Activated gamma-delta T cell treated with Interleukin-2 at 50 U/mL for 16 hours (primary cell): ENCODE results near the gene SLFN11.
"Not testable (repeated sequence)": the region's sequence is repeated elsewhere in the genome, so short reads cannot be mapped to it uniquely, and the experiment has no call there.

Experiments
- DNase-seq: peaks from one replicate; pipeline ENCODE4 v3.0.0-alpha.2; 2020

SLFN11 gene, protein sequence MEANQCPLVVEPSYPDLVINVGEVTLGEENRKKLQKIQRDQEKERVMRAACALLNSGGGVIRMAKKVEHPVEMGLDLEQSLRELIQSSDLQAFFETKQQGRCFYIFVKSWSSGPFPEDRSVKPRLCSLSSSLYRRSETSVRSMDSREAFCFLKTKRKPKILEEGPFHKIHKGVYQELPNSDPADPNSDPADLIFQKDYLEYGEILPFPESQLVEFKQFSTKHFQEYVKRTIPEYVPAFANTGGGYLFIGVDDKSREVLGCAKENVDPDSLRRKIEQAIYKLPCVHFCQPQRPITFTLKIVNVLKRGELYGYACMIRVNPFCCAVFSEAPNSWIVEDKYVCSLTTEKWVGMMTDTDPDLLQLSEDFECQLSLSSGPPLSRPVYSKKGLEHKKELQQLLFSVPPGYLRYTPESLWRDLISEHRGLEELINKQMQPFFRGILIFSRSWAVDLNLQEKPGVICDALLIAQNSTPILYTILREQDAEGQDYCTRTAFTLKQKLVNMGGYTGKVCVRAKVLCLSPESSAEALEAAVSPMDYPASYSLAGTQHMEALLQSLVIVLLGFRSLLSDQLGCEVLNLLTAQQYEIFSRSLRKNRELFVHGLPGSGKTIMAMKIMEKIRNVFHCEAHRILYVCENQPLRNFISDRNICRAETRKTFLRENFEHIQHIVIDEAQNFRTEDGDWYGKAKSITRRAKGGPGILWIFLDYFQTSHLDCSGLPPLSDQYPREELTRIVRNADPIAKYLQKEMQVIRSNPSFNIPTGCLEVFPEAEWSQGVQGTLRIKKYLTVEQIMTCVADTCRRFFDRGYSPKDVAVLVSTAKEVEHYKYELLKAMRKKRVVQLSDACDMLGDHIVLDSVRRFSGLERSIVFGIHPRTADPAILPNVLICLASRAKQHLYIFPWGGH

DNA sequence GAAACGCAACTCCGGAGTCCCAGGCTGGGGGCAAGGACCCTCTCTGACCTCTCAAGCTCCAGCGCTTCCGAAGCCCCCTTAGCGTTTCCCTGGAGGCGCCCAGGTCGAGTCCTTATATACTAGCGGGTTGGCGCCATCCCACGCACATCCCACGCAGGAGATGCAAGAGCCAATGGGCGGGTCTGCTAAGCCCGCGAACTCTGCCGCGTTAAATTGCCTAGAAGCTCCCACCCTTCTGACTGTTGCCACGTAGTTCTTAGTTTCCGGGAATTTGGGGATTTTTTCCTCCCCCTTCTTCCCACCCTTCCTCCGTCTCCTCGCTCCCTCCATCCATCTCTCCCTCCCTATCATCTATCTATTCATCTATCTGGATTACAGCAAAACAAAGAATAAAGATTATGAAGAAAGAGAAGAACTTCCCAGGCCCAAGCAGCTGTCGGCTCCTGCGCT lies at the start of gene SLFN11:
Gene SLFN11 (minus strand): TSS at position 88 of the 450 bp plus-strand sequence. CDS start 9,814 bp downstream, outside the sequence.
- DNase-seq: peak; percentile 69

DNA sequence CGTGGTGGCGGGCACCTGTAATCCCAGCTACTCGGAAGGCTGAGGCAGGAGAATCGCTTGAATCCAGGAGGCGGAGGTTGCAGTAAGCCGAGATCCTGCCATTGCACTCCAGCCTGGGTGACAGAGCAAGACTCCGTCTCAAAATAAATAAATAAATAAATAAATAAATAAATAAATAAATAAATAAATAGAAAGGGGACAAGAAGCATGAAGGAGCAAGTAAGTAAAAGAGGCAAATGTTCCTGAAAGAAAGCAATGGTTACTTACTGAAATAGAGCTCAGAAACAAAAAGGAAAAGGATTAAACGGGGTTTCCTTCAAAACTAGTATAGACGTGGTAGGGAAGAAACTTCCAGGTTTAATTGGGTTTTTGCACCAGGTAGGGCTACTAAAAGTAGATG lies 47.6 kb upstream of the SLFN11 start:
- not testable (repeated sequence) for DNase-seq

DNA sequence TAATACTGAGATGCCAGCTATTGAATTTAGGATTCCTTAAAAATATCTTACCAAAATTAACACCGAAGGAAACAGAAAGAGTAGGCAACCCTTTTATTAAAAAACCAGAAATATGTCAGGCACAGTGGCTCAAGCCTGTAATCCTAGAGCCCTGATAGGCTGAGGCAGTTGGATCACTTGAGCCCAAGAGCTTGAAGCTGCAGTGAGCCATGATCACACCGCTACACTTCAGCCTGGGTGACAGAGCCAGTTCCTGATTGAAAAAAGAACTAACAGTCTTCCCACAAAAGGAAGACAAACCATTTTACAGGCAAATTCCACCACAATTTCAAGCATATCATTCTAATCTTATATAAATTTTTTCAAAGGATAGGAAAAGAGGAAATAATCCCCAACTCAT lies 43.2 kb upstream of the SLFN11 start:
- no peak for DNase-seq

DNA sequence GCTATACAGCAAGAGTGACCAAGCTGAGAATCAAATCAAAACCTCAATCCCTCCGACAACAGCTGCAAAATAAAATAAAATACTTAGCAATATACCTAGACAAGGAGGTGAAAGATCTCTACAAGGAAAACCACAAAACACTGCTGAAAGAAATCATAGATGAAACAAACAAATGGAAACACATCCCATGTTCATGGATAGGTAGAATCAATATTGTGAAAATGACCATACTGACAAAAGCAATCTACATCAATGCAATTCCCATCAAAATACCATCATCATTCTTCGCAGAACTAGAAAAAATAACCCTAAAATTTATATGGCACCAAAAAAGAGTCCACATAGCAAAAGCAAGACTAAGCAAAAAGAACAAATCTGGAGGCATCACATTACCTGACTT lies 41.3 kb upstream of the SLFN11 start:
- DNase-seq: not testable (repeated sequence)

DNA sequence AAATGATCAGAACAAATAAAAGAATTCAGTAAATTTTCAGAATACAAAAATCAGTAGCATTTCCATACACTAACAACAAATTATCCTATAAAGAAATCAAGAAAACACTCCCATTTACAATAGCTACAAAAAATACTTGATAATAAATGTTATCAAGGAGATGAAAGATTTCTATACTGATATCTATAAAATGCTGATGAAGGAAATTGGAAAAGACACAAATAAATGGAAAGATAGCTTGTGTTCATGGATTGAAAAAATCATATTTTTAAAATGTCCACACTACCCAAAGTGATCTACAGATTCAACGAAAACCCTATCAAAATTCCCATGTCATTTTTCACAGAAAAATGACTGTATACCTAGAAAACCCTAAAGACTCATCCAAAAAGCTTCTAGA lies 40.8 kb upstream of the SLFN11 start:
- no peak for DNase-seq

DNA sequence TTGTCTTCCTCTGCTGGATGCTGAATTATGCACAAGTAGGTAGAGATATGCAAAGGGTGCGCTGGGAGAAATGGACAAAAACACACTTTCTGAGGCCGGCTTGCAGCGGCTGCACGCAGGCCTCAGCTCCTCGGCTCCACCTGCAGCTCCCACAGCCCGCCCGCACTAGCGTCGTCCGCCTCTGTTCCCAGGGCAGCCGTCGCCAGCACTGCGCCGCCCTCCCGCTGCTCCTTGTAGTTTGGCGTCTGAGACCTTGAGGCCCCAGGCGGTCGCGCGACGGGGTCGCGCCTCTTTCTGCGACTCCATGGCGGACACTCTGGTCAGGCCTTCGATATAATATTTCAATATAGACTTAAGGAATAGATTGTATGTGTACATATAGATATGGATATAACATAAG lies 34.1 kb upstream of the SLFN11 start:
- DNase-seq: no peak

DNA sequence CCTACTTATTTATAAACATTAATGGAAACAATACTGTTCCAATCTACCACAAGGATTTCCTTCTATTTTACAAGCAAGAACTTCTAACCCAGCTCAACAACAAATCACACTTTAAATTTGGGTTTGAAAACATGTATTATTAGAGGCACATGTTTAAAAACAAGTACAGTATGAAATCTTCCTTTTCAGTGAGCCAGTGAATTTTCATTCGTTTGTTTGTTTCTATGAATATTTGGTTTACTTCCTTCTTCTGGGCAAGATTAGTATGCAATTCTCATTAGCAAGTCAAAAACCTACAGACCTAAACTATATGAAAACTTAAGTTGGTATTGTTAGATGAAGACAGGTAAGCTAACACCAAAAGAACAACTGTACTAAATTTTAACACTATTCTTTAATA lies 33.1 kb upstream of the SLFN11 start:
- DNase-seq: no peak

DNA sequence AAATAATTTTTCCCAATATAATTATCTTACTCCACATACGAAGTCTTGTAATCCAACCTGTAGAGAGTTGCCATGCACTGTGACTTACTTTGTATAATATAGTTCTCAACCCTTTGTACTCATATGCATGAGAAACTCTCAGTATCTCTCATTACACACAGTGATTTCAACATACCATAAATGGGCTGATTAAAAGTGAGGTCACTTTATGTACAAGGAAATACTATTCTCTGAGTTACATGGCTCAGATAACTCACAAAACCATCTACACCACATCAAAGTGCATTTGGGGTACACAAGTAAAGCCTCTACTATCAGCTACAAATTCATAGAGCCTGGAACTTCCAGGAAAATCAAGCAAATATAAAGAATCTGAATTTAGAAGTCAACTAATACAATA lies 30.9 kb upstream of the SLFN11 start:
- DNase-seq: no peak

DNA sequence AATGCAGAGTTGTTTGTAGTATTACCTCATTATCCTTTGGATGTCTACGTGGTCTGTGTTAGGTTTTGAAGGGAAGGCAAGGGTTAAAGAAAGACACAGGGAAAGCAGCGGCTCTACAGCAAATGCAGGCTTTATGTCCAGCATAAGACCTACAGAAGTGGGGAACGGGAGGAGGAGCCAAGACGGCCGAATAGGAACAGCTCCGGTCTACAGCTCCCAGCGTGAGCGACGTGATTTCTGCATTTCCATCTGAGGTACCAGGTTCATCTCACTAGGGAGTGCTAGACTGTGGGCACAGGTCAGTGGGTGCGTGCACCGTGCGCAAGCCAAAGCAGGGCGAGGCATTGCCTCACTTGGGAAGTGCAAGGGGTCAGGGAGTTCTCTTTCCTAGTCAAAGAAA lies 20.4 kb upstream of the SLFN11 start:
- DNase-seq: not testable (repeated sequence)

DNA sequence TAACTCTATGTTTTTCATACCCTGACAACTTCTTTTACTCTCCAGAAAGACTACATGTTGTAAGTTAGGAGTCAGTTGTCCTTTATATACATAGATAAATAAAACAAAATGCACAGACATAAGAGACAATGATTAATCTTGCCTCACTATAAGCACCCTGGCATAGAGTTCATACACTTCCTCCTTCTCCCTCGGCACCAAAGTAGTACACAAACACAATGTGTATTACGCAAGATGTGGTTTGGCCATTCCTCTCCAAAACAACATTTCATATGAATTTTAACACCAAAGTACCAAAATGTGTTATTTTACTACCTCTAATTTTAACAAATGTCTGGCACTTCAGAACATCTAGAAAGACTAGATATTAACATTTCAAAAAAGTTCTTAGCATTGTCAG lies 17.2 kb upstream of the SLFN11 start:
- no peak for DNase-seq

DNA sequence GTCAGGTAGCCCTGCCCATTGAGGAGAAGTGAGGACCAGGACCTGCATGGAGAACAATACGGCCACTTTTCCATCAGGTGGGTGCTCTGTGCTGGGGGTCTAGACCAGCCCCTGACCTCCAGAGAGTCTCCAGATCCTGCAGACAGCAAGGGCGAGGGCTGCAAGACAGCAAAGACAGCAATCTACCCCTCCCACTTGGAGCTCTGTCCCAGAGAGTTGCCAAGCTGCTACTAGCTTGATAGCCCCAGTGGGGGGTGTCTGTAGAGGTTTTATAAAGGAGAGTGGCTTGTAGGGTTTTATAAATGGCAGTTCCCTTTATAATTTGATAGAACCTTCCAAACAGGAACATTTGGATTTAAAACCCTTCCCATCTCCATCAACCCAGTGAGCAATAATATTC lies 16.7 kb upstream of the SLFN11 start:
- no peak for DNase-seq

DNA sequence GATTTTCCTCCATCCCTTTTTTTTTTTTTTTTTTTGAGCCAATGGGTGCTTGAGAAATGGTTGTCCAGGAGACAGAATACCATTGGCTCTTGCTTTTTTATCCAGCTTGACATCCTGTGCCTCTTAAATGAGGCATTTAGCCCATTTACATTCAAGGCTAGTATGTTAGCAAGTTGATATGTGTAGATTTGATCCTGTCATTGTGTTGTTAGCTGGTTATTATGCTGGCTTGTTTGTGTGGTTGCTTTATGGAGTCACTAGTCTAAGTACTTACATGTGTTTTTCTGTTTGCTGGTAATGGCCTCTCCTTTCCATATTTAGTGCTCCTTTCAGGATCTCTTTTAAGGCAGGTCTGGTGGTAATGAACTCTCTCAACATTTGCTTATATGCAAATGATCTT lies 14.1 kb upstream of the SLFN11 start:
- no peak for DNase-seq

DNA sequence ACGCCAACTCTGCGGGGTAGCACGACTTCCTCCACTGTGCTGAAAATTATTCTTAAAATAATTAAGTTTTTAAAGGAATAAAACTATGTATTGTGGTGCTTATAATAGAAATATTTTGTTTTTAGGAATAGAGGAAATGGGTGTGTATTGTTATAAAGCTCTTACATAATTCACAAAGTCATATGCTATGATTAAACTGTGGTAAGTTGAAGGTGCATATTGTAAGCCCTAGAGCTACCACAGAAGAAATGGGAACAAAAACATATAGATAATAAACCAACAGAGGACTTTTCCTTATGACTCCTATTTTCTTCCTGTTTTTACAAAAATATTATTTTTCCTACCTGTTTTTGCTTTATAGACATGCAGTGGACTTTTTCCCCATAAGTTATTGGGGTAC lies 4.3 kb upstream of the SLFN11 start:
- DNase-seq: no peak

DNA sequence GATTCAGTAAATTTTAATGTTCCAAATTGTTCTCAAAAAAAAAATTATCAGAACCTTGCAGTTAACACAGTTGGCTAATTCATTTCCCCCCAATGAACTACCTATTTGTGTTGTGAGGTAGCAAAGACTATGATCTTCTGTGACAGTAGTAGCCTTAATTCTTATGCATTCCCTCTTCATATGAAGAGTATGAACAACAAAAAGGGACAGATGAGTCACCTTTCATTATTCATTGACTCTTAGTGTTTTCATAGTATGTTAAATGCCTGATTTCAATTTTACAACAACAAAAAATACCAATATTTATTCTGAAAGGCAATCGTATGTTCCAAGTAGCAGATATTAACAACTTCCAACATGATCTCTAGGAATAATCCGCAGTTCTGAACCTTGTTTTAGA lies 3.6 kb upstream of the SLFN11 start:
- DNase-seq: no peak

DNA sequence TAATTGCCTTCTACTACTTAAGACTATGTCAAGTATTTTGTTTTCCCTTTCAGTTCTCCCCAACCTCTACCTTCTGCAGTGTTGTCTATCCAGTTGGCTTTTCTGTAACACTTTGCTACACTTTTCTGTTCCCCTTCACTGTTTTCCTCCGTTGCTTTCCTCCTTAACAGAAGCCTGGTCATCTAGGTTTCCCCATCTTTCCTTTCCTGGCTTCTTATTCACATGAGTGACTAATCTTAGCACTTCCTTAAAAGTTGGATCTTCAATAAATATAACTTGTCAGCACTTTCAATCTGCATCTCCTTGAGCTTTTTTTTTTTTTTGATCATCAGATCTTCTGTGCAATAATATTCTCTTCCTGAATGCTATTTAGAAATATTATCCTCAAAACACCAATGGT lies 2.8 kb upstream of the SLFN11 start:
- DNase-seq: no peak

DNA sequence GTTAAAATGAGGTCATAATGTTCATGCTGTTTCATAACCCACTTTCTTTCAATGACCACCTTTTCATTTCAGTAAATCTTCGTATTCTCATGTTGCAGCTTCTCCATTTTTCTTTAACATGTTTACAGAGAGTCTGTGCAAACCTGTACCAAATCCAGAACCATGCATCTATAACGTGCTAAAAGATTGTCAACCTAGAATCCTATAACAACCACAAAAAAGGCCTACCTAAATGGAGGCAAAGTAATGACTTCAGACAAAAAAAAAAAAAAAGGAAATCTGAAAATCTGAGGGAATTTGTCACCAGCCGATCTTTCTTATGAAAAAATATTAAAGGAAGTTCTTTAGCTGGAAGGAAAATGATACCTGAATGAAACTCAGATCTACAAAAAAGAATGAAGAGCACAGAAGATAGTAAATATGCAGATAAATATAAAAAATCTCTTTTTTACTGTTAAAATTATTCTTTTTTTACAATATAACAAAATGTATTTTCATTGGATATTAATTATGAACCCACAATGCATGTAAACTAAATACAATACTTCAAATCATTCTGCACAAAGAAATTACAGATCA lies 1.4 kb upstream of the SLFN11 start:
- no peak for DNase-seq

DNA sequence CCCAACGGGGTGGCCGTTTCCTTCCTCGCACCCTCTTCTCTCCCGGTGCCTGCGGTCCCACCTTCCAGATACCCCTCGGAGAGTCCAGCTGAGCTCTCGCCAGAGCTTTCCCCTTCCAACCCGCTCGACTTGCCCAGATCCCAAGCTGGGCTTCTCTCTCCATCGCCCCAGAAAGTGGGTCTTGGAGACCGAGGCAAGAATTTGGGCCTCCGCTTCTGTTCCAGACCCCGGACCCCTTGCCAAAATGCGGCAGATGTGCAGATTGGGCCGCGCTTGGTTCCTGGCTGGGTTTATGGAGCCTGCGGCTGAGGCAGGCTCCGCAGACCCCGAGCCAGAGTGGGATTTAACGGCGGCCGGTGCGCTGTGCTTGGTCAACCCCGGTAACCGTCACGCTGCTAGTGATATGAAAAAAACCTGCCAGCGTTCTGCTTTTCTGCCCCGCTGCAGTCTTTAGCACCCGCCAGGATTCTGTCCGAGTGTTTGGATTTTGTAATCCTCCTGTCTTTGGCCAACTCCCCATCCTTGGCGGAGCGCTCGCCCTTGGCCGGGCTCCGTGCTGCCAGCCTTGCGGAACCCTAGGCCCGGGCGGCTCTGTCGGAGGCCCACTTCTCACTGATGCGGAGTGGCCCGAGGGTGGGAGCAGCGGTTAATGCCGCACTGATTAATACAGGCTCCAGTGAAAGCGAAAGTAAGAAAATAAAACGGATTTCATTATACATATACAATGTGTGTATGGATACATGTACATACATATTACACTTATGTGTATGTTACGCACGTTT lies 754 bp upstream of the SLFN11 start:
- DNase-seq: peak; percentile 26

DNA sequence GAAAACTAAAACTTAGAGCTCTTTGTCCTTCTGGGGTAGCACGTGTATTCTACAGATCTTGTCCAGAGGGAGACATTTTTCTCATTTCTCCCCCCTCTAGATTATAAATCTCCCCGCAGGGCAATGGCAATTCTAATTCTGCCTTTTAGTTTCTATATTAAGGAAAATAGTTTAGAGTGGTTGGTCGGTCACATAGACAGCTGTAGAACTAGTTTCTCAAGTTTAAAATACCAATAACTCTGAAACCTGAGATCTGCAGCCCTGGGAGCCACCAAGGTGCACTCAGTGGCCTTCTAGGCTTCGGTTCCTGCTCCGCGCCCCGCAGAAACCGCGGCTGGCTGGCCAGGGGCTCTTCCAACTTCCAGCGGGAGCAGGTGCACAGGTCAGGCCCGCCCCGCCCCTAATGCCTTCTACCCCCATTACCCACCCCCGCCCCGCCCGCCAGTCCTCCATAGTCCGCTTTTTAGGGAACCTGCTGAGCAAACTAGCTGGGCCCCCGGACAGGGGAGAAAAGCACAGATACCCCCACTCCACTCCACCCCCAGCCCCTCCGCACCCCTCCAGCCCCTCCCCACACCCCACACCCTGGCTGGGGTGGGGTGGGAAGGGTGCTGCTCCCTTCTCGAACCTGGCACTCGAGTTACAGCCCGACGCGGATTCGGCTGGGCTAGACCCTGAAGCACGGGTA lies 431 bp downstream of the SLFN11 start:
- peak; percentile 4 for DNase-seq

DNA sequence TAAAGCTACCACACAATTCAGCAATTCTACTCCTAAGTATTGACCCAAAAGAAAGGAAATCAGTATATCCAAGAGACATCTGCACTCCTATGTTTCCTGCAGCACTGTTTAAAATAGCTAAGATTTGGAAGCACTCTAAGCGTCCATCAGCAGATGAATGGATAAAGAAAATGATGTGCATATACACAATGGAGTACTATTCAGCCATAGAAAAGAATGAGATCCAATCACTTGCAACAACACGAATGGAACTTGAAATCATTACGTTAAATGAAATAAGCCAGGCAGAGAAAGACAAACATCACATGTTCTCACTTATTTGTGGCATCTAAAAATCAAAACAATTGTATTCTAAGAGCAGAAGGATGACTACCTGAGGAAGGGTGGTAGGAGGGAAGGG lies 1.5 kb downstream of the SLFN11 start:
- DNase-seq: no peak

DNA sequence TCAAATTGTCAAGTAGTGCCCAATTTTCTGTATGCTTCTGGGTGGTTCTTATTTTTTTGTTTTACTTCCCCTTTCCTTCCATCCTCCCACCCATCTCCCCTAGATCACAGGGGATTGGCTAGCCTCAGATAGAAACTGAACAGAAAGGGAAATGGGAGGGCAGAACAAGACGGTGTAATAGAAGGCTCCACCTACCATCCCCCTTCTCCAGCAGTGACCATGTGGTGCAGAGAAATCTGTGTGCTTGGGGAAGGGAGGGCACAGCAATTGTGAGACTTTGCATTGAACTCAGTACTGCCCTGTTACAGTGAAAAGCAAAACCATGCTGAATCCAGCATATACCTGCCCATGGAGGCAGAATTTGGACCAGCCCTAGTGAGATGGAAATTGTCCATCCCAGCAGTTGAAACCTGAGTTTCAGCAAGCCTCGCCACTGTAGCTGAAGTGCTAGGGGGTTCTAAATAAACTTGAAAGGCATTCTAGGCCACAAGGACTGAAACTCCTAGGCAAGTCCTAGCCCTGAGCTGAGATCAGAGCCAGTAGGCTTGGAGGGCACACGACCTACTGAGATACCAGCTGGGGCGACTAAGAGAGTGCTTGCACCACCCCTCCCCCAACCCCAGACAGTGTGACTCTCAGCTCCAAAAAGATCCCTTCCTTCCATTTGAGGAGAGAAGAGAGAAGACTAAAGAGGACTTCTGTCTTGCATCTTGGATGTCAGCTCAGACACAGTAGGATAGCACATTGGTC lies 5.2 kb downstream of the SLFN11 start:
- no peak for DNase-seq

DNA sequence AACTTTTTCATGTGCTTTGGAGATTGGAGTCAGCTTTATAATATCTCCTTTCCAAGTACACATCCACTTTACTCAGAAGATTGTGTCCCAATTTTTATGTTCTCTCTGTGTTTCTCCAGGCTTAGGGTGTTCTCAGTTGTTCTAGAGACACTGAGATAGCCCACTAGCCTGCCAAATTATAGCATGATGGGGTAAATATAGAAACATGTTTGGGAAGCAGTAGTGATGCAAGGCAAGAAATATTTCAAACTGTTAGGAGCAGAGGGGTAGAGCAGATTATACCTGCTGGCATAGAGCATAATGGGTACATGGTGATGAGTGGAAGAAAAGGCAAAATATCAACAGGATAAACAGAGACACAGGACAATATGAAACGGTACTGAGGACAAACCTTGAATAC lies 12.4 kb downstream of the SLFN11 start:
- no peak for DNase-seq
